ENCODE results near the gene FGD4. TPM values are rescaled to one million over a fixed set of nuclear protein-coding genes. Genes with fewer than 3 reads are reported as not detected.

Gene FGD4
- total RNA-seq, 1 donor from 2014 or later: 1.8 TPM

- H3K4me3 Mint-ChIP-seq: no peak overlapping the region
- POLR2A ChIA-PET: interaction anchor here (0.7 to 1.4 kb wide), 2 partner anchors 11 to 61 kb away, joined by 3 read pairs; no protein-coding TSS in a partner anchor
- no peak for ATAC-seq (ENCODE audit: low read depth)
- no peaks in the 10 kb centered on the region for H3K9me3 Mint-ChIP-seq
- H3K36me3 Mint-ChIP-seq (ENCODE audit: low read depth): no peaks in the 10 kb centered on the region
- CTCF ChIA-PET: interaction anchor here (0.6 kb wide), 1 partner anchor 283 kb away, joined by 4 read pairs; no protein-coding TSS in a partner anchor
- H3K4me1 Mint-ChIP-seq: peaks cover 39% of the 10 kb centered on the region
- TF ChIP-seq CTCF (IDR thresholded peaks at IDR 0.05): no peak
- intact Hi-C loops (cut with micrococcal nuclease): loop anchor here (10.0 kb wide), 1 partner anchor 890 kb away; the partner anchor contains the start of gene ETFBKMT
- H3K27ac Mint-ChIP-seq: no peak overlapping the region
- H3K27me3 Mint-ChIP-seq: no peaks in the 10 kb centered on the region
- DNase-seq: no peak
Observed at GRCh38 chr12:32544893-32545292, 145.5 kb downstream of the FGD4 start.

DNA sequence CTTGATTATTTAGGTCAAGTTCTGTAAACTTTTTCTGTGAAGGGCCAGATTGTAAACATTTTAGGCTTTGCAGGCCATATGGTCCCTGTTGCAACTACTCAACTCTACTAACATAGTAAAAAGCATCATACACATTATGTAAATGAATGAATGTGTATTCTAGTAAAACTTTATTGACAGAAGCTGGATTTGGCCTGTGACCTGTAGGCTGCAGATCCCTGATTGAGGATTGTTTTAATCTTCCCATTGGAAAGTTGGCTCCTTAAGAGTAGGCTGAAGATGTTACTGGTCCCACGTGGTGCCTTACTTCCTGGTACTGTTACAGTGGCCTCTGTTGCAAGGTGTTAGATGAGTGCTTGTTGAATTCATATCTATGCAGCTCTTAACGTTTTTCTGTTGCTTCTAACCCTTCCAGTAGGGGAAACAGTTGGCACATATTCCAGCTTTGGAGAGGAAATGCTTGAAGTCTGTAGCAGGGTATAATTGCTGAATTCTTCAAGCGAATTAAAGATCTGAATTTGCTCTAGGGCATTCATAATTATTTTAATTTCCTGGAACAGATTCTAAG lies 146.1 kb downstream of the FGD4 start:
- CTCF ChIA-PET: no interaction called here

DNA sequence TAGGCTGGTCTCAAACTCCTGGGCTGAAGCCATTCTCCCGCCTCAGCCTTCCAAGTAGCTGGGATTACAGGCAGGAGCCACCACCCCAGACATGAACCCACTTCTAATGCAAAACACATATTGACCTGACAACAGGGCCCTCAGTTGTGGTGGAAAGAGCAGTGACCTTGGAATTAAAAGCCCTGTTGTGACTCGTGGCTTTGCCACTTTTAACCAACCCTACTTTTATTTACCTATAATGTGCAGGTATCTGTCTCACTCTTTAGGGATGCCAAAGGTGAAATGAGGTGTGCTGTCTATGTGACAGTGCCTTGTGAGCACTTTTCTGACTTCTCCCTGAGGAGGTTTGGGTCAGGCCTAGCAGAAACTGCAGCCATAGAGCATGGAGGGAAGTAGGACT lies 146.9 kb downstream of the FGD4 start:
- no peak for TF ChIP-seq CTCF (IDR thresholded peaks at IDR 0.05)
- DNase-seq: no peak
- Mint-ChIP-seq H3K4me1 (peaks cover 52% of the 10 kb centered on the region), H3K36me3 (ENCODE audit: low read depth) (no peaks in the 10 kb centered on the region), H3K27me3 (no peaks in the 10 kb centered on the region), H3K9me3 (no peaks in the 10 kb centered on the region), H3K4me3 (no peak overlapping the region), H3K27ac (peak overlapping the region; percentile 32)
- ChIA-PET CTCF (no interaction called here), POLR2A (interaction anchor here (1.4 kb wide), 1 partner anchor 12 kb away, joined by 3 read pairs; no protein-coding TSS in a partner anchor)
- intact Hi-C loops (cut with micrococcal nuclease): loop anchor here (10.0 kb wide), 1 partner anchor 891 kb away; the partner anchor contains the start of gene ETFBKMT
- no peak for ATAC-seq (ENCODE audit: low read depth)

More for the DNA sequence above, 146.1 kb downstream of the FGD4 start:
- TF ChIP-seq CTCF (IDR thresholded peaks at IDR 0.05): no peak
- ATAC-seq (ENCODE audit: low read depth): no peak
- no peak for DNase-seq
- Mint-ChIP-seq H3K36me3 (ENCODE audit: low read depth) (no peaks in the 10 kb centered on the region), H3K4me3 (no peak overlapping the region), H3K27ac (no peak overlapping the region), H3K9me3 (no peaks in the 10 kb centered on the region), H3K4me1 (peaks cover 44% of the 10 kb centered on the region), H3K27me3 (no peaks in the 10 kb centered on the region)
- POLR2A ChIA-PET: interaction anchor here (1.4 kb wide), 1 partner anchor 12 kb away, joined by 3 read pairs; no protein-coding TSS in a partner anchor
- intact Hi-C loops (cut with micrococcal nuclease): loop anchor here (10.0 kb wide), 1 partner anchor 891 kb away; the partner anchor contains the start of gene ETFBKMT

DNA sequence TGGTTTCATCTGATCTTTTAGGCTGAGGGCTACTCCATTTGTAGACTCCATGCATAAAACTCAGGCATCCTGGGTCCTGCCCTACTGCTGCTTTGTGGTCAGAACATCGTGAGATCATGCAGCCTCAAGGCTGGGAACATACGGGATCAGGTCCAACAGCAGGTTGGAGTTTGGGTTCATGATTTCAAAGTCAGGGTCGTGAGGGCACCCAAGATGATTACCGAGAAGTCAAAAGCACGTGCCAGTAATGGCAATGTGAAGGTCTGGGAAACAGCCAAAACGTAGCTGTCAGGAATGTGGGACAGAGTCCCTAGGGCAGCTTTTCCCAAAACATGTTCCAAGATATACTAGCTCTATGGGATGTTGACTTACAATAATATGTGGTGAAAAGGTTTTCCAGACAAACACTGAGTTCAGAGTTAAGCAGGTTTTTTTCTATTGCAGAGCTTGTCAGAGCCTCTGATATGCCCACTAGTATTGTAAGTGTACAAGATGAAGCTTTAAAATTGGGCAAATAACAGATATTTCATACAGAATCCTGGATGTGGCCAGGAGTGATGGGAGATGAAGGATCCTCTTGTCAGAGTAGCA lies 149.4 kb downstream of the FGD4 start:
- POLR2A ChIA-PET: no interaction called here

More for the DNA sequence above, 149.4 kb downstream of the FGD4 start:
- H3K4me1 Mint-ChIP-seq: peaks cover 48% of the 10 kb centered on the region
- no peak for TF ChIP-seq CTCF (IDR thresholded peaks at IDR 0.05)
- intact Hi-C loops (cut with micrococcal nuclease): loop anchor here (10.0 kb wide), 1 partner anchor 894 kb away; the partner anchor contains the start of gene ETFBKMT
- H3K27ac Mint-ChIP-seq: peak overlapping the region; percentile 19
- no peaks in the 10 kb centered on the region for H3K9me3 Mint-ChIP-seq
- DNase-seq (no peak), ATAC-seq (ENCODE audit: low read depth) (no peak)
- H3K27me3 Mint-ChIP-seq: no peaks in the 10 kb centered on the region
- no peak overlapping the region for H3K4me3 Mint-ChIP-seq
- CTCF ChIA-PET: interaction anchor here (1.1 kb wide), 1 partner anchor 16 kb away, joined by 3 read pairs; no protein-coding TSS in a partner anchor
- H3K36me3 Mint-ChIP-seq (ENCODE audit: low read depth): no peaks in the 10 kb centered on the region

Measured in activated B cell treated with CpG ODN at 0.5 μM for 24 hours (primary cell).